Prostate gland (tissue), 2 donors: ENCODE measurements around the gene MRPL33.
A peak's percentile ranks its signal among the peaks of the same experiment; 100 is the strongest.

ENCODE experiments used
- POLR2A ChIP-seq: fragments of 450-650 bp; IDR thresholded peaks from one replicate; pipeline ENCODE4 v1.6.1; 2016; ENCODE audit warnings: antibody characterized with exemption, mild to moderate bottlenecking
- POLR2AphosphoS5 ChIP-seq: sonication (generic); formaldehyde crosslinking; IDR thresholded peaks from one replicate; pipeline ENCODE4 v1.6.1; 2017; ENCODE audit warnings: antibody characterized with exemption
- TF ChIP-seq, protein P1 (sequence below), 4 experiments: fragments of 200-600 bp in 2 of 4; fragments of 450-650 bp in 2 of 4; sonication (generic) in 2 of 4; IDR thresholded peaks; 1 replicate in 3 of 4; 2 replicates in 1 of 4; pipeline ENCODE4 v1.5.1; 2016 to 2019; ENCODE audit warnings: antibody characterized with exemption in 4 of 4, mild to moderate bottlenecking in 2 of 4, moderate library complexity in 2 of 4

DNA sequence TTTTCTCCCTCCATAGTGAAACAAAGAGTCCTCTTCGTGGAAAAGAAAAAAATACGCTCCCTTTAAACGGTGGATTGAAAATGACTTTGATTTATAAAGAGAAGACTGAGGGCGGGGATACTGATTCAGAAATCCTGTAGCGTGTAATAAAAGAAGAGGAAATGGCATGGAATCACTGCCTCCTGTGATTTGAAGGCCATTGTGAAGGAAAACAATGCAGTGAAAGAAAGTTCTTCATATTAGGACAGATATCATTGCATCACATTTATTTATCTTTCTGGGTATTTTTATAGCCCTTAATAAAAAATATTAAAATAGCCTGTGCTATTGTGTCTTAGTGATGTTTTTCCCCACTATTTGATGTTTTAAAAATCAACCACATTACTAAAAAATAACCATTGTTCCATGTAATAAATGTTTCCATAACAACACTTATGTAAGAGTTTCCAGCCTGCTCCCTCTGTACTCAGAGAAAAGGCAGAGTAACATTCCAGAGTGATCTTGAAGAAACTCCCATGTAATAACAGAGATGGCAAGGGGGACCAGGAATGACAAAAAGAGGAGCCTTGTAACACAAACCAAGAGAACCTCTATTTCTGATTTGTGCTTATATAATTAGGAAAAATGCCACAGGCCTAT, 8.0 kb downstream of the MRPL33 start:
- peak; percentile 60 for TF ChIP-seq POLR2AphosphoS5
- TF ChIP-seq, protein P1, sequence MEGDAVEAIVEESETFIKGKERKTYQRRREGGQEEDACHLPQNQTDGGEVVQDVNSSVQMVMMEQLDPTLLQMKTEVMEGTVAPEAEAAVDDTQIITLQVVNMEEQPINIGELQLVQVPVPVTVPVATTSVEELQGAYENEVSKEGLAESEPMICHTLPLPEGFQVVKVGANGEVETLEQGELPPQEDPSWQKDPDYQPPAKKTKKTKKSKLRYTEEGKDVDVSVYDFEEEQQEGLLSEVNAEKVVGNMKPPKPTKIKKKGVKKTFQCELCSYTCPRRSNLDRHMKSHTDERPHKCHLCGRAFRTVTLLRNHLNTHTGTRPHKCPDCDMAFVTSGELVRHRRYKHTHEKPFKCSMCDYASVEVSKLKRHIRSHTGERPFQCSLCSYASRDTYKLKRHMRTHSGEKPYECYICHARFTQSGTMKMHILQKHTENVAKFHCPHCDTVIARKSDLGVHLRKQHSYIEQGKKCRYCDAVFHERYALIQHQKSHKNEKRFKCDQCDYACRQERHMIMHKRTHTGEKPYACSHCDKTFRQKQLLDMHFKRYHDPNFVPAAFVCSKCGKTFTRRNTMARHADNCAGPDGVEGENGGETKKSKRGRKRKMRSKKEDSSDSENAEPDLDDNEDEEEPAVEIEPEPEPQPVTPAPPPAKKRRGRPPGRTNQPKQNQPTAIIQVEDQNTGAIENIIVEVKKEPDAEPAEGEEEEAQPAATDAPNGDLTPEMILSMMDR (IDR thresholded peaks at IDR 0.05): no peak
- no peak for TF ChIP-seq POLR2A
